22Rv1 (cell line): Measurements from ENCODE around the gene WDTC1.
"Not testable (repeated sequence)": the region's sequence is repeated elsewhere in the genome, so short reads cannot be mapped to it uniquely, and the experiment has no call there.

Source experiments
- CTCF ChIP-seq: fragments of 450-650 bp; IDR thresholded peaks from 2 replicates; pipeline ENCODE4 v1.5.1; 2017; ENCODE audit warnings: mild to moderate bottlenecking
- ZFX ChIP-seq: fragments of 450-650 bp; IDR thresholded peaks from 2 replicates; pipeline ENCODE4 v1.6.1; 2017; ENCODE audit warnings: antibody characterized with exemption, borderline replicate concordance

- not testable (repeated sequence) for TF ChIP-seq CTCF, ZFX
Measured at GRCh38 chr1:27208143-27208850, 26.1 kb upstream of the WDTC1 start.
